ENCODE data around the gene ASCC3. TPM values are rescaled to one million over a fixed set of nuclear protein-coding genes. Genes with fewer than 3 reads are reported as not detected.

ASCC3 gene
- total RNA-seq, 1 donor from 2014 or later, result 75.3 TPM

DNA sequence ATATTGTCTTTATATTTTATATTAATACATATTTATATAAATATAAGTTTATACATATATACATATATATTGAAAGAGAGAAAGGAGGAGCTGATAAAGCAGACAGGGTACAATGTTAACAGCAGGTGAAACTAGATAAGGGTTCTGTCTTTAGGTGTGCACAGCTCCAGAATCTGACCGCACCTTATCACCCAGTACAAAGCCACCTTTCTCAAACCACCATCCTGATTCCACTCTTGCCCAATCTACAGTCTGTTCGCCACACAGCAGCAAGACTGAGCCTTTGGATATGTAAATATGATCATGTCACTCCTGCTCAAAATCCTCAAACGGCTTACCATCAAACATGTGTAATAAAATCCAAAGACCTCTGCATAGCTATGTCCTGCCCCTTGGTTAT lies 34.7 kb upstream of the ASCC3 start:
- Histone ChIP-seq H3F3A (ENCODE audit: low read depth) (no peaks in the 10 kb centered on the region), H3K4me1 (no peaks in the 10 kb centered on the region), H3K4me3 (no peak overlapping the region), H3K9ac (no peak overlapping the region), H3K4me2 (no peak overlapping the region), H3K27ac (no peak overlapping the region), H3K36me3 (no peaks in the 10 kb centered on the region), H3K9me3 (ENCODE audit: low read depth) (no peaks in the 10 kb centered on the region), H3K79me2 (ENCODE audit: low read depth) (no peaks in the 10 kb centered on the region), H4K20me1 (ENCODE audit: low read depth) (no peaks in the 10 kb centered on the region), H3K27me3 (no peaks in the 10 kb centered on the region), H2AFZ (replicated peaks) (no peak overlapping the region)
- H3K27me3 Mint-ChIP-seq (ENCODE audit: insufficient read depth, low read depth), result no peaks in the 10 kb centered on the region
- TF ChIP-seq EZH2phosphoT487 (IDR thresholded peaks at IDR 0.05), result no peak
- no peaks in the 10 kb centered on the region for H3K36me3 Mint-ChIP-seq
- H3K4me1 Mint-ChIP-seq, result no peaks in the 10 kb centered on the region
- DNase-seq (ENCODE audit: low spot score), result no peak
- H3K27ac Mint-ChIP-seq, result no peak overlapping the region
- no peak overlapping the region for H3K4me3 Mint-ChIP-seq
- H3K9me3 Mint-ChIP-seq, result no peaks in the 10 kb centered on the region

DNA sequence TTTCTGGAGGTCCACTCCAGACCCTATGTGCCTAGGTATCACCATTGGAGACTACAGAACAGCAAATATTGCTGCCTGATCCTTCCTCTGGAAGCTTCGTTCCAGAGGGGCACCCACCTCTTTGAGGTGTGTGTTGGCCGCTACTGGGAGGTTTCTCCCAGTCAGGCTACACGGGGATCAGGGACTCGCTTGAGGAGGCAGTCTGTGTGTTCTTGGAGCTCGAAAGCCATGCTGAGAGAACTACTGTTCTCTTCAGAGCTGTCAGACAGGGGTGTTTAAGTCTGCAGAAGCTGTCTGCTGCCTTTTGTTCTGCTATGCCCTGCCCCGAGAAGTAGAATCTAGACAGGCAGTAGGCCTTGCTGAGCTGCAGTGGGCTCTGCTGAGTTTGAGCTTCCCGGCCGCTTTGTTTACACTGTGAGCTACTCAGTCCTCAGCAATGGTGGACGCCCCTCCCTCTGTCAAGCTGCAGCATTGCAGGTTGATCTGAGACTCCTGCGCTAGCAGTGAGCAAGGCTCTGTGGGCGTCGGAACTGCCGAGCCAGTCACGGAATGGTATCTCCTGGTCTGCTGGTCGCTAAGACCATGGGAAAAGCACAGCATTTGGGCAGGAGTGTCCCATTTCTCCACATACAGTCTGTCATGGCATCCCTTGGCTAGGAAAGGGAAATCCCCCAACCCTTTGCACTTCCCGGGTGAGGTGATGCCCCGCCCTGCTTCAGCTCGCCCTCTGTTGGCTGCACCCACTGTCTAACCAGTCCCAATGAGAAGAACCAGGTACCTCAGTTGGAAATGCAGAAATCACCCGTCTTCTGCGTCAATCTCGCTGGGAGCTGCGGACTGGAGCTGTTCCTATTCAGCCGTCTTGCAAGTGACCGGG lies 32.5 kb upstream of the ASCC3 start:
- no peak overlapping the region for H3K27ac Mint-ChIP-seq
- no peaks in the 10 kb centered on the region for H3K27me3 Mint-ChIP-seq (ENCODE audit: insufficient read depth, low read depth)
- no peaks in the 10 kb centered on the region for H3K79me2 ChIP-seq (ENCODE audit: low read depth)
- no peaks in the 10 kb centered on the region for H3K36me3 Mint-ChIP-seq
- no peaks in the 10 kb centered on the region for H3K9me3 ChIP-seq (ENCODE audit: low read depth)
- H3K4me1 Mint-ChIP-seq, result no peaks in the 10 kb centered on the region
- no peaks in the 10 kb centered on the region for H3K27me3 ChIP-seq
- no peak overlapping the region for H3K4me3 Mint-ChIP-seq
- no peaks in the 10 kb centered on the region for H3F3A ChIP-seq (ENCODE audit: low read depth)
- TF ChIP-seq EZH2phosphoT487 (IDR thresholded peaks at IDR 0.05) (no peak), EZH2 (IDR thresholded peaks at IDR 0.05) (no peak)
- TF ChIP-seq, protein P1, sequence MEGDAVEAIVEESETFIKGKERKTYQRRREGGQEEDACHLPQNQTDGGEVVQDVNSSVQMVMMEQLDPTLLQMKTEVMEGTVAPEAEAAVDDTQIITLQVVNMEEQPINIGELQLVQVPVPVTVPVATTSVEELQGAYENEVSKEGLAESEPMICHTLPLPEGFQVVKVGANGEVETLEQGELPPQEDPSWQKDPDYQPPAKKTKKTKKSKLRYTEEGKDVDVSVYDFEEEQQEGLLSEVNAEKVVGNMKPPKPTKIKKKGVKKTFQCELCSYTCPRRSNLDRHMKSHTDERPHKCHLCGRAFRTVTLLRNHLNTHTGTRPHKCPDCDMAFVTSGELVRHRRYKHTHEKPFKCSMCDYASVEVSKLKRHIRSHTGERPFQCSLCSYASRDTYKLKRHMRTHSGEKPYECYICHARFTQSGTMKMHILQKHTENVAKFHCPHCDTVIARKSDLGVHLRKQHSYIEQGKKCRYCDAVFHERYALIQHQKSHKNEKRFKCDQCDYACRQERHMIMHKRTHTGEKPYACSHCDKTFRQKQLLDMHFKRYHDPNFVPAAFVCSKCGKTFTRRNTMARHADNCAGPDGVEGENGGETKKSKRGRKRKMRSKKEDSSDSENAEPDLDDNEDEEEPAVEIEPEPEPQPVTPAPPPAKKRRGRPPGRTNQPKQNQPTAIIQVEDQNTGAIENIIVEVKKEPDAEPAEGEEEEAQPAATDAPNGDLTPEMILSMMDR (IDR thresholded peaks at IDR 0.05), result no peak
- no peaks in the 10 kb centered on the region for H3K9me3 Mint-ChIP-seq
- H3K27ac ChIP-seq, result no peak overlapping the region
- H3K4me1 ChIP-seq, result no peaks in the 10 kb centered on the region
- H3K9ac ChIP-seq, result no peak overlapping the region
- peak overlapping the region; percentile 45 for H3K4me2 ChIP-seq
- H4K20me1 ChIP-seq (ENCODE audit: low read depth), result no peaks in the 10 kb centered on the region
- H3K36me3 ChIP-seq, result no peaks in the 10 kb centered on the region
- H3K4me3 ChIP-seq, result peak overlapping the region; percentile 28
- peak; percentile 73 for DNase-seq (ENCODE audit: low spot score)
- peak overlapping the region; percentile 56 for H2AFZ ChIP-seq (replicated peaks)

DNA sequence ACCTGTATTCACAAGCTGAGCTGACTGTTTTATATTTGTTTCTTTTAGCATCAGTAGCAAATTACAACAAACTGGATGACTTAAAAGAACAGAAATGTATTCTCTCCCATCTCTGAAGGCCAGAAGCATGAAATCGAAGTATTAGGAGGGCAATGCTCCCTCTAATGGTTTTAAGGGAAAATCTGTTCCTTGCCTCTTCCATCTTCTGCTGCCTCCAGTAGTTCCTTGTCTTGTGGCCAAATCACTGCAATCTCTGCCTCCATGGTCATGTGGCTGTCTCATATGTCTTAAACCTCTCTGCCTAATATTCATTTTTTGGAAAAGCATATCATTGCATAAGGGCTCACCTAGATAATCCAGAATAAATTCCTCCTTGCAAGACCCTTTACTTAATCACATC lies 25.2 kb upstream of the ASCC3 start:
- no peaks in the 10 kb centered on the region for H4K20me1 ChIP-seq (ENCODE audit: low read depth)
- Mint-ChIP-seq H3K27me3 (ENCODE audit: insufficient read depth, low read depth) (no peaks in the 10 kb centered on the region), H3K4me3 (no peak overlapping the region), H3K36me3 (no peaks in the 10 kb centered on the region), H3K4me1 (no peaks in the 10 kb centered on the region), H3K9me3 (no peaks in the 10 kb centered on the region), H3K27ac (no peak overlapping the region)
- no peaks in the 10 kb centered on the region for H3K27me3 ChIP-seq
- H3K4me3 ChIP-seq, result no peak overlapping the region
- no peak overlapping the region for H2AFZ ChIP-seq (replicated peaks)
- no peak for DNase-seq (ENCODE audit: low spot score)
- no peaks in the 10 kb centered on the region for H3K4me1 ChIP-seq
- no peaks in the 10 kb centered on the region for H3F3A ChIP-seq (ENCODE audit: low read depth)
- H3K27ac ChIP-seq, result no peak overlapping the region
- no peaks in the 10 kb centered on the region for H3K9me3 ChIP-seq (ENCODE audit: low read depth)
- H3K9ac ChIP-seq, result no peak overlapping the region
- no peak for TF ChIP-seq EZH2 (IDR thresholded peaks at IDR 0.05)
- TF ChIP-seq, protein P1 (IDR thresholded peaks at IDR 0.05), result no peak
- TF ChIP-seq EZH2phosphoT487 (IDR thresholded peaks at IDR 0.05), result no peak
- no peaks in the 10 kb centered on the region for H3K79me2 ChIP-seq (ENCODE audit: low read depth)
- H3K36me3 ChIP-seq, result no peaks in the 10 kb centered on the region
- no peak overlapping the region for H3K4me2 ChIP-seq

DNA sequence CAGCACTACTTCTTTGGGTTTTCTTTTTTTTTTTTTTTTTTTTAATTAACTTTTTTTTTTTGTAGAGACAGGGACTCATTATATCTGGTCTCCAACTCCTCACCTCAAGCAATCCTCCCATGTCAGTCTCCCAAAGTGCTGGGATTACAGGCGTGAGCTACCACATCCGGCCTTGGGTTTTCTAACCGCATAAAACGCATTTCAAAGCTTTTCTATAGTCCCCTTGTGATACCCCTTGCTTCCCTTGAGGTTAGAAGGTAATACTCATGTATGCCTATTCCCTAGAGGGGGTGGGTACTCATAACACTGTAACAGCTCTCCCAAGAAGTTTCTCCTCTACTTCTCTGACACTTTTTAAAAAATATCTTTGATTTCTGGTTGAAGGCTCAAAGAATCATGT lies 23.9 kb upstream of the ASCC3 start:
- no peak overlapping the region for H3K9ac ChIP-seq
- no peak for DNase-seq (ENCODE audit: low spot score)
- TF ChIP-seq, protein P1 (IDR thresholded peaks at IDR 0.05), result no peak
- TF ChIP-seq EZH2 (IDR thresholded peaks at IDR 0.05) (no peak), EZH2phosphoT487 (IDR thresholded peaks at IDR 0.05) (no peak)

More for the DNA sequence above, 23.9 kb upstream of the ASCC3 start:
- H3K4me3 ChIP-seq, result no peak overlapping the region
- no peaks in the 10 kb centered on the region for H3K4me1 Mint-ChIP-seq
- no peaks in the 10 kb centered on the region for H3K36me3 Mint-ChIP-seq
- no peaks in the 10 kb centered on the region for H3K27me3 Mint-ChIP-seq (ENCODE audit: insufficient read depth, low read depth)
- no peaks in the 10 kb centered on the region for H3F3A ChIP-seq (ENCODE audit: low read depth)
- no peaks in the 10 kb centered on the region for H3K9me3 ChIP-seq (ENCODE audit: low read depth)
- no peak overlapping the region for H3K27ac ChIP-seq
- H4K20me1 ChIP-seq (ENCODE audit: low read depth), result no peaks in the 10 kb centered on the region
- H2AFZ ChIP-seq (replicated peaks), result no peak overlapping the region
- H3K27ac Mint-ChIP-seq, result no peak overlapping the region
- no peaks in the 10 kb centered on the region for H3K4me1 ChIP-seq
- H3K9me3 Mint-ChIP-seq, result no peaks in the 10 kb centered on the region
- H3K27me3 ChIP-seq, result no peaks in the 10 kb centered on the region
- no peaks in the 10 kb centered on the region for H3K79me2 ChIP-seq (ENCODE audit: low read depth)
- no peaks in the 10 kb centered on the region for H3K36me3 ChIP-seq
- H3K4me2 ChIP-seq, result no peak overlapping the region
- no peak overlapping the region for H3K4me3 Mint-ChIP-seq

All from neural progenitor cell (in vitro differentiated cells).